GM12875 (cell line): ENCODE data around the gene KRT84.

Experiments
- H3K4me3 ChIP-seq: one replicate; pipeline ENCODE4 v1.5.1; 2011; ENCODE audit warnings: low read depth, low read length, control low read depth
- TF ChIP-seq, protein P1 (sequence below): IDR thresholded peaks from 2 replicates; pipeline ENCODE4 v1.5.1; 2011; ENCODE audit warnings: low read depth, mild to moderate bottlenecking, control low read depth, inconsistent platforms, low read length, moderate library complexity, borderline replicate concordance; ENCODE audit not compliant: insufficient read depth

The KRT84 gene

GRCh38 chr12:52427083-52427482, 41.6 kb upstream of the KRT84 start:
- H3K4me3 ChIP-seq, result no peak overlapping the region
- TF ChIP-seq, protein P1, sequence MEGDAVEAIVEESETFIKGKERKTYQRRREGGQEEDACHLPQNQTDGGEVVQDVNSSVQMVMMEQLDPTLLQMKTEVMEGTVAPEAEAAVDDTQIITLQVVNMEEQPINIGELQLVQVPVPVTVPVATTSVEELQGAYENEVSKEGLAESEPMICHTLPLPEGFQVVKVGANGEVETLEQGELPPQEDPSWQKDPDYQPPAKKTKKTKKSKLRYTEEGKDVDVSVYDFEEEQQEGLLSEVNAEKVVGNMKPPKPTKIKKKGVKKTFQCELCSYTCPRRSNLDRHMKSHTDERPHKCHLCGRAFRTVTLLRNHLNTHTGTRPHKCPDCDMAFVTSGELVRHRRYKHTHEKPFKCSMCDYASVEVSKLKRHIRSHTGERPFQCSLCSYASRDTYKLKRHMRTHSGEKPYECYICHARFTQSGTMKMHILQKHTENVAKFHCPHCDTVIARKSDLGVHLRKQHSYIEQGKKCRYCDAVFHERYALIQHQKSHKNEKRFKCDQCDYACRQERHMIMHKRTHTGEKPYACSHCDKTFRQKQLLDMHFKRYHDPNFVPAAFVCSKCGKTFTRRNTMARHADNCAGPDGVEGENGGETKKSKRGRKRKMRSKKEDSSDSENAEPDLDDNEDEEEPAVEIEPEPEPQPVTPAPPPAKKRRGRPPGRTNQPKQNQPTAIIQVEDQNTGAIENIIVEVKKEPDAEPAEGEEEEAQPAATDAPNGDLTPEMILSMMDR, result no peak

DNA sequence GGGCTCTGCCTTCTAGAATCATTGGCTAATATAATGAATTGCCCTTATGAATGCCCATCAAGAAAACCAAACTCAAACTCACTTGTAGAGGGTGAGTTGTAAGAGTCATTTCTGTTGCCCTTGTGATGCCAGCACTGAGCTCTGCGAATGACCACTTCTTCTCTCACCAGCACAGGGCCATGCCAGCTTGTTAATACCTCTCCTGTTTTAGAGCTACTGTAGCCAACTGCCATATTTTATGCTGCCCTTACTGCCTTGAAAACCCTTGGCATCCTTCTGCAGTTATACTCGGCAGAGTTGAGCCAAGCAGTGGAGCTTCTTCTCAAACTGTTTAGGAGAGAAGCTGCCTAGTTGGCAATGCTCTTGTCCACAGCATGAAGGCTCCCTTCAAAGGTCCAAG, 40.6 kb upstream of the KRT84 start:
- no peak overlapping the region for H3K4me3 ChIP-seq
- TF ChIP-seq, protein P1, result no peak

DNA sequence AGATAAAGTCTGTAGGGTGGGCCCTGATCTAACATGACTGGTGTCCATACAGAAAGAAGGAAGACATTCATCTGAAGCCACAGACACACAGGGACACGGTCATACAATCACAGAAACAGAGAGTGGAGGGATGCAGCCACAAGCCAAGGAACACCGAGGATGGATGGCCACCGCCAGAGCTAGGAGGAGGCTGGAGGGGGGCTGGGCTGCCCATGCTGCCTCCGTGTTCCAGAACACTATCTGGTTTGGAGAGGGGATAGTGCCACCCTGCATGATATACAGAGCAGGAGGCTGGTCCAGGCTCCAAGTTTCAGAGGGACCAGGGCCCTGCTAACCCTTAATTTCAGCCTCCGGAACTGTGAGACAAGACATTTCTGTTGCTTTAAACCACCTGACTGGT, 40.0 kb upstream of the KRT84 start:
- TF ChIP-seq, protein P1, result no peak
- no peak overlapping the region for H3K4me3 ChIP-seq

DNA sequence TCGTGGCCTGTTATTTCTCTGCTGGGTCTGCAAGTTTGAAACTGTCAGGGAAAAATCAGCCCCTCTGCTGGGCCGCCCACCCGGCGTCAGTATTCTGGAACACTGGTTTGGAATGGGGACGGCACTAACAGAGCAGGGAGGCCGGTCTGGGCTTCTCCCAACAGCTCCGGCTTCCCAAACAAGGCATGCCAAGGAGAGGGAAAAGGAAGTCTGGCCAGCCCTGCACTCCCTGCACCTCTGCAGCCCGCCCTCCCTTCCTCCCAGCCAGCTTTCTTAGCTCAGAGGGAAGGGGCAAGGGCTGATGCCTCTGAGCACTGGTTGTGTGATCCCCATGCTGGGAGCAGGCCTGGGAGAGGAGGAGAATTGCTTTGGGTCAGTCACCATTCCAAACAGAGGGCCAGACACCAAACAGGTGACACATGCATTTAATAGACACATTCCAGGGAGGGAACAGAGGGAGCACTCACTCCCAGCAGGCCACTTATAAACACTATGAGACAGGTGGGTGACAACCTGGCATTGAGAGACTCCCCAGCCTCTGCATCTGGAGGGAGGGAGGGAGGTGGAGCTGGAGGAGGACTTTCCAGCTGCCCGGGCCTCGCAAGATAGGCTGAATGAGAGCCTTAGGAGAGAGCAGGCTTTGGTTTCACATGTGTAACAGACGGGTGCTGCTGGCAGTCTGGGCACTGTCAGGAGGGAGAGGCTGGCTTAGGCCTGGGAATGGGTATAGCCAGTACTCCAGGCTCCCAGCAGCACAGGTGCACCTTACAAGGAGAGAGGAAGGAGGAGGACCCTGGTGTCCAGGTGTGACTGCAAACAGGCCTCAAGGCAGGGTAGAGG, 38.4 kb upstream of the KRT84 start:
- TF ChIP-seq, protein P1, result no peak
- H3K4me3 ChIP-seq, result no peak overlapping the region

DNA sequence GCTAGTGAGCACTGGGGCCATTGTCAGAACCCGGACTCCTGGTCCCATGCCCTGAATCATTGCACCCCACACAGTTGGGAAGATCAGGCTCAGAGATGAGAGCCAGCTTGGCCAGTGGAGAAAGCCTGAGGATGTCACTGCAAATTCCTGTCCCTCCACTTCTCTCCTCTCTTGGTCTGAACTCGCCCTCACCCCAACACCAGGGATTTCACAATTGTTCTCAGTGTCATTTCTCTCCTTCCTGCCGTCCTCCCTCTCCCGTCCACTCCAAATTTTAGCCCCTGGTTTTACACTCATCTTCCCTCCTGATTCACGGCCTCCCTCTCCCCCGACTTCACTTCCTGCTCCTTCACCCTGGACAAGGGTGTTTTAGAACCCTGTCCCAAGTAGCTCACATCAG, 37.6 kb upstream of the KRT84 start:
- H3K4me3 ChIP-seq, result no peak overlapping the region
- TF ChIP-seq, protein P1, result no peak

DNA sequence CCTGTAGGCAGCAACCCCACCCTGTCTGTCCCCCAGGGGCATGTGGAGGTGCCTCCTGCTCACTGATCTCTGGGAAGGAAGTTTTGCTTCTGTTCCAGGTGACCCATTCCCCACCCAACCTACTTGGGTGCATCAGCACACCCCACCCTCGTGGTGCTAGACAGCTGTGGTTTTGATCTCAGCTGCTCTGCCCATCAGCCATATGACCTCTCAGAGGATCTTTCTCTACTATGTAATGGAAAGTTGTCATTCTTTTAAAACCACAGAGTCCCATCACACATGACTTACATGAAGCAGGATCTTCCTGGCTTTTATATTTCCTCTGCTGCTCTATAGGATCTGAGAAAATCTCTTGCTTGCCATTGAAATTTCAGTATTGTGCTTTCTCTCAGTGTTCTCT, 34.2 kb upstream of the KRT84 start:
- TF ChIP-seq, protein P1, result no peak

GRCh38 chr12:52418576-52419110, 33.2 kb upstream of the KRT84 start:
- TF ChIP-seq, protein P1, result no peak
- no peak overlapping the region for H3K4me3 ChIP-seq

More for the DNA sequence above, 34.2 kb upstream of the KRT84 start:
- no peak overlapping the region for H3K4me3 ChIP-seq
